ENCODE results near the gene VIM. TPM values are rescaled to one million over a fixed set of nuclear protein-coding genes. Genes with fewer than 3 reads are reported as not detected.

VIM gene
- total RNA-seq (2012; rRNA removed) (6,409 and 6,735 TPM in 2 replicates), polyA plus RNA-seq (2012; rRNA removed) (4,502 and 5,313 TPM in 2 replicates), Bru-seq, nascent RNA (percentile 100 among the genes with signal in this experiment), BruChase-seq, experiment 1, labeled RNA remaining after a 6-hour chase (percentile 100 among the genes with signal in this experiment), BruChase-seq, experiment 2, labeled RNA remaining after a 2-hour chase (percentile 99 among the genes with signal in this experiment)
- 3,296 and 6,454 TPM in 2 replicates for polyA plus RNA-seq (2012; cell fraction: cytosol; rRNA removed)
- 3,181 and 7,305 TPM in 2 replicates for polyA plus RNA-seq (2012; cell fraction: nucleus; rRNA removed; ENCODE audit: low replicate concordance)
- long read RNA-seq, transcript VIM-201 (9 exons, 1,868 nt): major isoform, 5,287 of 5,565 reads
- long read RNA-seq, partial matches to known transcripts: 128 of 5,565 reads
- long read RNA-seq, other reads (novel, unspliced or antisense): 149 of 5,565 reads

DNA sequence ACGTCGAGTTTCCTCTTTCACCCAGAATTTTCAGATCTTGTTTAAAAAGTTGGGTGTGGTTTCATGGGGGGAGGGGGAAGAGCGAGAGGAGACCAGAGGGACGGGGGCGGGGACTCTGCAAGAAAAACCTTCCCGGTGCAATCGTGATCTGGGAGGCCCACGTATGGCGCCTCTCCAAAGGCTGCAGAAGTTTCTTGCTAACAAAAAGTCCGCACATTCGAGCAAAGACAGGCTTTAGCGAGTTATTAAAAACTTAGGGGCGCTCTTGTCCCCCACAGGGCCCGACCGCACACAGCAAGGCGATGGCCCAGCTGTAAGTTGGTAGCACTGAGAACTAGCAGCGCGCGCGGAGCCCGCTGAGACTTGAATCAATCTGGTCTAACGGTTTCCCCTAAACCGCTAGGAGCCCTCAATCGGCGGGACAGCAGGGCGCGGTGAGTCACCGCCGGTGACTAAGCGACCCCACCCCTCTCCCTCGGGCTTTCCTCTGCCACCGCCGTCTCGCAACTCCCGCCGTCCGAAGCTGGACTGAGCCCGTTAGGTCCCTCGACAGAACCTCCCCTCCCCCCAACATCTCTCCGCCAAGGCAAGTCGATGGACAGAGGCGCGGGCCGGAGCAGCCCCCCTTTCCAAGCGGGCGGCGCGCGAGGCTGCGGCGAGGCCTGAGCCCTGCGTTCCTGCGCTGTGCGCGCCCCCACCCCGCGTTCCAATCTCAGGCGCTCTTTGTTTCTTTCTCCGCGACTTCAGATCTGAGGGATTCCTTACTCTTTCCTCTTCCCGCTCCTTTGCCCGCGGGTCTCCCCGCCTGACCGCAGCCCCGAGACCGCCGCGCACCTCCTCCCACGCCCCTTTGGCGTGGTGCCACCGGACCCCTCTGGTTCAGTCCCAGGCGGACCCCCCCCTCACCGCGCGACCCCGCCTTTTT, at the start of gene VIM:
VIM (plus strand) TSS at position 151 of the 925 bp plus-strand sequence. CDS start 1,182 bp downstream, outside the sequence.
- Histone ChIP-seq H3K36me3 (ENCODE audit: control insufficient read depth, insufficient read depth, low read length) (peaks cover 29% of the 10 kb centered on the region), H3K27ac (ENCODE audit: insufficient read depth, low read length) (peak within 1 kb of the TSS; percentile 97), H3K9ac (ENCODE audit: low read depth, low read length) (peak within 1 kb of the TSS; percentile 90), H3K56ac (ENCODE audit: extremely low read depth, insufficient read depth, low read length) (peak within 1 kb of the TSS; percentile 92), H3K4me3 (ENCODE audit: insufficient read depth, low read depth, low read length) (peak within 1 kb of the TSS; percentile 87), H3K14ac (replicated peaks; ENCODE audit: low read depth, low read length) (peak within 1 kb of the TSS; percentile 93), H4K8ac (ENCODE audit: low read depth in 2 of 2, low read length in 2 of 2) (peak within 1 kb of the TSS; percentile 80 to 84), H2BK120ac (ENCODE audit: low read depth, low read length) (peak within 1 kb of the TSS; percentile 93), H3K79me1 (ENCODE audit: low read depth in 1 of 2, low read length in 2 of 2) (peaks cover 24 to 41% of the 10 kb centered on the region in 2 experiments), H2AFZ (replicated peaks; ENCODE audit: low read length, poor library complexity) (peak within 1 kb of the TSS; percentile 81), H3K4me1 (ENCODE audit: control insufficient read depth, insufficient read depth, low read length) (peaks cover 11% of the 10 kb centered on the region), H4K20me1 (ENCODE audit: insufficient read depth, low read length) (peaks cover 42% of the 10 kb centered on the region), H2BK20ac (ENCODE audit: low read depth, low read length) (peak within 1 kb of the TSS; percentile 88), H3K4ac (ENCODE audit: low read depth, low read length) (peak within 1 kb of the TSS; percentile 93), H4K5ac (ENCODE audit: low read depth, low read length) (peak within 1 kb of the TSS; percentile 98), H2BK5ac (ENCODE audit: low read depth, low read length, poor library complexity, severe bottlenecking) (peak within 1 kb of the TSS; percentile 97), H3K4me2 (ENCODE audit: low read depth, low read length) (peak within 1 kb of the TSS; percentile 97), H2AK9ac (replicated peaks; ENCODE audit: low read depth, low read length, poor library complexity) (peak within 1 kb of the TSS; percentile 95), H3K27me3 (ENCODE audit: control insufficient read depth, insufficient read depth, low read length) (no peaks in the 10 kb centered on the region), H3K18ac (ENCODE audit: low read depth, low read length) (peak within 1 kb of the TSS; percentile 92), H2BK15ac (ENCODE audit: low read depth, low read length) (peak within 1 kb of the TSS; percentile 97; the same call in 2 of the 3 replicates), H4K91ac (ENCODE audit: insufficient read depth, low read depth, low read length) (peak within 1 kb of the TSS; percentile 86), H3K9me3 (ENCODE audit: control insufficient read depth, insufficient read depth, low read length) (no peaks in the 10 kb centered on the region), H3K9me1 (ENCODE audit: insufficient read depth, low read length) (peaks cover 15% of the 10 kb centered on the region), H2AK5ac (ENCODE audit: low read depth, low read length) (peak within 1 kb of the TSS; percentile 91), H3K23ac (ENCODE audit: low read depth, low read length) (peak within 1 kb of the TSS; percentile 91)
- in situ Hi-C loops (cut with MboI; ENCODE audit: low sequenced_read_pairs): loop anchor here (5.0 kb wide), 1 partner anchor 201 kb away; no protein-coding TSS in a partner anchor
- no TSS peak for BruUV-seq (replicated peaks)
- WGBS, 2 experiments (ENCODE audit: extremely low coverage in 2 of 2, insufficient read length in 1 of 2): 2% methylated on average over 22 of the region's 77 CpGs; no CpG with 5 or more reads in 1 of the 2 experiments
- dilution Hi-C loops (cut with HindIII; ENCODE audit: low sequenced_read_pairs, unreplicated experiment): no loop called here
- ChIA-PET CTCF (interaction anchor here (0.5 to 1.4 kb wide), 2 partner anchors 22 to 108 kb away, joined by 3 to 4 read pairs; no protein-coding TSS in a partner anchor), POLR2A (ENCODE audit: unreplicated experiment) (interaction anchor here (0.6 to 3.5 kb wide), 7 partner anchors 13 to 260 kb away, joined by 3 to 25 read pairs (median 3); no protein-coding TSS in a partner anchor)
- ATAC-seq (ENCODE audit: low read depth): peak; percentile 57
- intact Hi-C loops (cut with micrococcal nuclease): loop anchor here (1.0 to 5.0 kb wide), 9 partner anchors 14 to 386 kb away; partner anchors contain the start of gene TRDMT1
- peak; percentile 96 for DNase-seq
- TF ChIP-seq MAZ (IDR thresholded peaks at IDR 0.05; ENCODE audit: borderline replicate concordance, low read depth, low read length) (peak; percentile 79), SMC3 (IDR thresholded peaks at IDR 0.05; ENCODE audit: low read depth, low read length) (0 out of 2 replicates have a peak, but pooled peaks have one; percentile 11), CEBPB (IDR thresholded peaks at IDR 0.05; ENCODE audit: low read depth, low read length) (peak; percentile 74; the same call in 1 of the 2 replicates), CHD1 (IDR thresholded peaks at IDR 0.05; ENCODE audit: low read depth, low read length) (no peak), RFX5 (IDR thresholded peaks at IDR 0.05; ENCODE audit: low read depth, low read length) (no peak), POLR2A (IDR thresholded peaks at IDR 0.05; ENCODE audit: low read depth, low read length) (peak; percentile 68), RCOR1 (IDR thresholded peaks at IDR 0.05; ENCODE audit: insufficient replicate concordance, low read length) (peak; percentile 62), RAD21 (IDR thresholded peaks at IDR 0.05; ENCODE audit: low read length) (peak; percentile 44; the same call in 1 of the 2 replicates), NFE2L2 (IDR thresholded peaks at IDR 0.05; ENCODE audit: low read depth, low read length) (0 out of 2 replicates have a peak, but pooled peaks have one; percentile 13), FOS (IDR thresholded peaks at IDR 0.05; ENCODE audit: low read depth, low read length) (peak; percentile 98), BHLHE40 (IDR thresholded peaks at IDR 0.05; ENCODE audit: low read depth, low read length) (peak; percentile 56)
- TF ChIP-seq, protein P1, sequence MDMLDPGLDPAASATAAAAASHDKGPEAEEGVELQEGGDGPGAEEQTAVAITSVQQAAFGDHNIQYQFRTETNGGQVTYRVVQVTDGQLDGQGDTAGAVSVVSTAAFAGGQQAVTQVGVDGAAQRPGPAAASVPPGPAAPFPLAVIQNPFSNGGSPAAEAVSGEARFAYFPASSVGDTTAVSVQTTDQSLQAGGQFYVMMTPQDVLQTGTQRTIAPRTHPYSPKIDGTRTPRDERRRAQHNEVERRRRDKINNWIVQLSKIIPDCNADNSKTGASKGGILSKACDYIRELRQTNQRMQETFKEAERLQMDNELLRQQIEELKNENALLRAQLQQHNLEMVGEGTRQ (IDR thresholded peaks at IDR 0.05; ENCODE audit: low read depth, low read length): no peak

Measured in IMR-90 (cell line).